GM10266 (cell line): ENCODE measurements around the gene RASA2.
A peak's percentile ranks its signal among the peaks of the same experiment; 100 is the strongest.

ENCODE experiments used
- DNase-seq: peaks from one replicate; pipeline ENCODE4 v3.0.0; 2012; ENCODE audit errors: extremely low spot score
- TF ChIP-seq, protein P1 (sequence below): IDR thresholded peaks from 2 replicates; pipeline ENCODE4 v1.5.1; 2012; ENCODE audit warnings: mild to moderate bottlenecking, low read depth; ENCODE audit not compliant: control insufficient read depth, insufficient read depth; ENCODE audit errors: missing control alignments

RASA2 gene, protein sequence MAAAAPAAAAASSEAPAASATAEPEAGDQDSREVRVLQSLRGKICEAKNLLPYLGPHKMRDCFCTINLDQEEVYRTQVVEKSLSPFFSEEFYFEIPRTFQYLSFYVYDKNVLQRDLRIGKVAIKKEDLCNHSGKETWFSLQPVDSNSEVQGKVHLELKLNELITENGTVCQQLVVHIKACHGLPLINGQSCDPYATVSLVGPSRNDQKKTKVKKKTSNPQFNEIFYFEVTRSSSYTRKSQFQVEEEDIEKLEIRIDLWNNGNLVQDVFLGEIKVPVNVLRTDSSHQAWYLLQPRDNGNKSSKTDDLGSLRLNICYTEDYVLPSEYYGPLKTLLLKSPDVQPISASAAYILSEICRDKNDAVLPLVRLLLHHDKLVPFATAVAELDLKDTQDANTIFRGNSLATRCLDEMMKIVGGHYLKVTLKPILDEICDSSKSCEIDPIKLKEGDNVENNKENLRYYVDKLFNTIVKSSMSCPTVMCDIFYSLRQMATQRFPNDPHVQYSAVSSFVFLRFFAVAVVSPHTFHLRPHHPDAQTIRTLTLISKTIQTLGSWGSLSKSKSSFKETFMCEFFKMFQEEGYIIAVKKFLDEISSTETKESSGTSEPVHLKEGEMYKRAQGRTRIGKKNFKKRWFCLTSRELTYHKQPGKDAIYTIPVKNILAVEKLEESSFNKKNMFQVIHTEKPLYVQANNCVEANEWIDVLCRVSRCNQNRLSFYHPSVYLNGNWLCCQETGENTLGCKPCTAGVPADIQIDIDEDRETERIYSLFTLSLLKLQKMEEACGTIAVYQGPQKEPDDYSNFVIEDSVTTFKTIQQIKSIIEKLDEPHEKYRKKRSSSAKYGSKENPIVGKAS

DNA sequence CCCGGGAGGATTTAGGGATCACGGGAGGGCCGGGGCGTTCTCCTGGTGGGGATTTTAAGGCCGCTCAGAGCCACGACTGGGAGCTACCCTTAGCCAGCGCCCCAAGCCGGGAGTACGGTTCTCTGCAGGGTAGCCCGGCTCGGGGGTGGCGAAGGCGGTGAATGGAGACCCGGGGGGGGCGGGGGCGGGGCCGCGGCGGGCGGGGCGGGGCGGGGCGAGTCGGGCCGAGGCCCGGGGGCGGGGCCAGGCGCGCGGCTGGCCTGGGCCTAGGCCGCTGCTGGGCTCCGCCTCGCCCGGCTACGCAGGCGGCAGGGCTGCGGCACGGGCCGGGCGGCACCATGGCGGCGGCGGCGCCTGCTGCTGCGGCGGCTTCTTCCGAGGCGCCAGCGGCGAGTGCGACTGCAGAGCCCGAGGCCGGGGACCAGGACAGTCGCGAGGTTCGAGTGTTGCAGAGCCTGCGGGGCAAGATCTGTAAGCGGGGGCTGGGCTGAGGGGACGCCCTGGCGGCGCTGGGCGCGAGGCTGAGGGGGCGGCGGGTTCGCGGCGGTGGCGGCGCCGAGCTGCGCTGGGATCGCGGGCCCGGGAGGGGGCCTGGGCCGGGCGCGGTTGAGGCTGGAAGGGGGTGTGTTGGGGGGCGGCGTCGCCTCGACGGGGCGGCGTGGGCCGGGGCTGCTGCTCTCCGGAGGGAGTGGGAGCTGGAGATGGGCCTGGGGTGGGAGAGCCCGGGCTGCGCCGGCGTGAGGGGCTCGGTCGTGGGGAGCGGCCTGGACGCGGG, at the start of gene RASA2:
Gene RASA2, plus strand, starts transcription at position 282 of the 775 bp plus-strand sequence. Its CDS starts 57 bp downstream, at position 339.
- TF ChIP-seq, protein P1, sequence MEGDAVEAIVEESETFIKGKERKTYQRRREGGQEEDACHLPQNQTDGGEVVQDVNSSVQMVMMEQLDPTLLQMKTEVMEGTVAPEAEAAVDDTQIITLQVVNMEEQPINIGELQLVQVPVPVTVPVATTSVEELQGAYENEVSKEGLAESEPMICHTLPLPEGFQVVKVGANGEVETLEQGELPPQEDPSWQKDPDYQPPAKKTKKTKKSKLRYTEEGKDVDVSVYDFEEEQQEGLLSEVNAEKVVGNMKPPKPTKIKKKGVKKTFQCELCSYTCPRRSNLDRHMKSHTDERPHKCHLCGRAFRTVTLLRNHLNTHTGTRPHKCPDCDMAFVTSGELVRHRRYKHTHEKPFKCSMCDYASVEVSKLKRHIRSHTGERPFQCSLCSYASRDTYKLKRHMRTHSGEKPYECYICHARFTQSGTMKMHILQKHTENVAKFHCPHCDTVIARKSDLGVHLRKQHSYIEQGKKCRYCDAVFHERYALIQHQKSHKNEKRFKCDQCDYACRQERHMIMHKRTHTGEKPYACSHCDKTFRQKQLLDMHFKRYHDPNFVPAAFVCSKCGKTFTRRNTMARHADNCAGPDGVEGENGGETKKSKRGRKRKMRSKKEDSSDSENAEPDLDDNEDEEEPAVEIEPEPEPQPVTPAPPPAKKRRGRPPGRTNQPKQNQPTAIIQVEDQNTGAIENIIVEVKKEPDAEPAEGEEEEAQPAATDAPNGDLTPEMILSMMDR = no peak
- peak; percentile 94 for DNase-seq

DNA sequence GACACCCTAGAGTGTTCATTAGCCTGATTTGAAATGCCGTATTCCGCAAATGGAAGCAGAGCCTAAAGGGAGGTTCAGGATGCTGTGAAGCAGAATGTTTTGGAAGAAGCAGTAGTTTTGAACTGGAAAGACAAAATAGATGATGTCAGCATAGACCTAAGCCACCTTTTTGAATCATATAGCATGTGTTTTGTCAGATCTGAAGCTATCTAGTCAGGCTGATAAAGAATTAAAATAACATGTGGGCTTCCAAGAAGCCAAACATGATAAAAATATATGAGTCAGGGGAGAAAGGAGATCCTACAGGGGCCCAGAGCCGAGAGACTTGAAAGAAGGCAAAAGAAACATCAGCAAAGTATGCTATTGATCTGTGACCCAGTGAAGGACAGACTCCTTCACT, 47.2 kb upstream of the RASA2 start:
- TF ChIP-seq, protein P1 = no peak

DNA sequence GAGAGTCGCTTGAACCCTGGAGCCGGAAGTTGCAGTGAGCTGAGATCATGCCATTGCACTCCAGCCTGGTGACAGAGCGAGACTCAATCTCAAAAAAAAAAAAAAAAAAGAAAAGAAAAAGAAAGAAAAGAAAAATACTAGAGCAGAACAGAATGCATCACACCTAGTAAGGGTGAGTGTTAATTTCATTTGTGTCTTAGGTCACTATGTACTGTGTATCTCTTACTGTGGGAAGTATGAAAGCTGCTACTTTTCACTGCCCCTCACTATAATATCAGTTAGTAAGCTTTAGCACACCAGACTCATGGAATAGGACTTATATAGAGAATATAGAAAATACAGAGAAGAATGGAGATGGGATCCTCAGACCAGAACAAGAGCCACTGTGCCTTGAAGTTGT, 45.9 kb upstream of the RASA2 start:
- TF ChIP-seq, protein P1 = no peak
- DNase-seq = no peak

More for the DNA sequence above, 47.2 kb upstream of the RASA2 start:
- no peak for DNase-seq

DNA sequence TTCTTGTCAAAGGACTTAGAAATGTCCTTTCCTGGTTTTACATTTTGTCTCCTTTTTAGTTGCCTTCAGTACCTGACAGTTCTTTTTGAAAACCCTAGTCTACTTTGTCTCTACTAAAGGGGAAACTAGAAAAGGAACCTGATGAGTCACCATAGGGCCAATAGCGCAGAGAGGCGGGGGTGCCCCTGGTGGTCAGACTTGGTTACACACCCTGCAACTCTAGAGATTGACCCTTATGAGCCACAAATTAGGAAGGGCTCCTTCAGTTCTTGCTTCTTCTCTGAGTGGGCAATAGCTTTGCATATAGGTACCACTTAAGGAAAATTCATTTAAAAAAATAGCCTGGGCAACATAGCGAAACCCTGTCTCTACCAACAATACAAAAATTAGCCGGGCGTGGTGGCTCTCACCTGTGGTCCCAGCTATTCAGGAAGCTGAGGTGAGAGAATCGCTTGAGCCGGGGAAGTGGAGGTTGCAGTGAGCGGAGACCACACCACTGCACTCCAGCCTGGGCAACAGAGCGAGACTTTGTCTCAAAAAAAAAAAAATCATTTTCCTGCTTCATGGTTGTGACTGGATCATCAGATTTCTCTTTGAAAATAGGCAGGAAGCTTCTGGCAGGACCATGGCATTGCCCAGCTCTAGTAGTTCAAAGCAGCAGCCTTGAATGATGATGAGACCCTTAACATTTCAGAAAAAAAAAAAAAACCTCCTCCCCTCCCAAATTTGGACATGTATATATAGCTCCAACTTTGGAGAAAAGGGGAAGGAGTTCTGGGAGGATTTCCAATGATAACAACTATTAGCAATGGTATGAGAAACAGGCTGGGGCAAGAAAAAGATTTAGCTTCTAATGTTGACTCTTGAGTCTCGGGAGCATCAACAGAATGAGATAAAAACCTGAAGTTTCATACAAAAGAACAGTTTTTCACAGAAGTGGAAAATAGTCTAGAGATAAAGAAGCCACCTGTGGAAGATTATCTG, 45.2 kb upstream of the RASA2 start:
- DNase-seq = peak; percentile 81
- TF ChIP-seq, protein P1 = peak; percentile 74

DNA sequence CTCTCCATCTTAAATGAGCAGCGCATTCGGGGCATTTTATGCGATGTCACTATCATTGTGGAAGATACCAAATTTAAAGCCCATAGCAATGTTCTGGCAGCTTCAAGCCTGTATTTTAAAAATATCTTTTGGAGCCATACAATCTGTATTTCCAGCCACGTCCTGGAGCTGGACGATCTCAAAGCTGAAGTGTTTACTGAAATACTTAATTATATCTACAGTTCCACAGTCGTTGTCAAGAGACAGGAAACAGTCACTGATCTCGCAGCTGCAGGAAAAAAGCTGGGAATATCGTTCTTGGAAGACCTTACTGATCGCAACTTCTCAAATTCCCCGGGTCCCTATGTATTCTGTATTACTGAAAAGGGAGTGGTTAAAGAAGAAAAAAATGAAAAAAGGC, 44.4 kb upstream of the RASA2 start:
- TF ChIP-seq, protein P1 = no peak
- DNase-seq = no peak

DNA sequence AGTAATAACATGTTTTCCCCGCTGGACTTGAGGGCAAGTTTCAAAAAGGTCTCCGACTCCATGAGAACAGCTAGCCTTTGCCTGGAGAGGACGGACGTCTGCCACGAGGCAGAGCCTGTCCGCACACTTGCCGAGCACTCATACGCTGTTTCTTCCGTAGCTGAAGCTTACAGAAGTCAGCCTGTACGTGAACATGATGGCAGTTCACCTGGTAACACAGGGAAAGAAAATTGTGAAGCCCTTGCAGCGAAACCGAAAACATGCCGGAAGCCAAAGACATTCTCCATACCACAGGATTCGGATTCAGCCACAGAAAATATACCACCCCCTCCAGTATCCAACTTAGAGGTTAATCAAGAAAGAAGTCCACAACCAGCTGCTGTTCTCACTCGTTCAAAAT, 43.9 kb upstream of the RASA2 start:
- DNase-seq = no peak

More for the DNA sequence above, 43.9 kb upstream of the RASA2 start:
- TF ChIP-seq, protein P1 = no peak
